Measurements from ENCODE around the gene BABAM2. TPM values are rescaled to one million over a fixed set of nuclear protein-coding genes. Genes with fewer than 3 reads are reported as not detected.

BABAM2 gene
- polyA plus RNA-seq, 1 experiment = 32.6 TPM

GRCh38 chr2:28162564-28162963 lies 272.0 kb downstream of the BABAM2 start:
- H3K27me3 ChIP-seq (ENCODE audit: control insufficient read depth, insufficient read depth, low read length) = no peaks in the 10 kb centered on the region
- H3K36me3 ChIP-seq (ENCODE audit: control insufficient read depth, insufficient read depth, low read length) = no peaks in the 10 kb centered on the region
- DNase-seq (ENCODE audit: low read depth) = no peak
- H3K4me3 ChIP-seq (ENCODE audit: low read depth, low read length) = no peak overlapping the region
- TF ChIP-seq CTCF (IDR thresholded peaks at IDR 0.05; ENCODE audit: insufficient read depth, low read depth, low read length) = no peak
- CTCF ChIA-PET = interaction anchor here (1.2 kb wide), 1 partner anchor 14 kb away, joined by 3 read pairs; no protein-coding TSS in a partner anchor
- POLR2A ChIA-PET = no interaction called here

GRCh38 chr2:28163028-28163427 lies 272.5 kb downstream of the BABAM2 start:
- ChIA-PET CTCF (no interaction called here), POLR2A (no interaction called here)
- Histone ChIP-seq H3K27me3 (ENCODE audit: control insufficient read depth, insufficient read depth, low read length) (no peaks in the 10 kb centered on the region), H3K4me3 (ENCODE audit: low read depth, low read length) (no peak overlapping the region), H3K36me3 (ENCODE audit: control insufficient read depth, insufficient read depth, low read length) (no peaks in the 10 kb centered on the region)
- DNase-seq (ENCODE audit: low read depth) = no peak
- no peak for TF ChIP-seq CTCF (IDR thresholded peaks at IDR 0.05; ENCODE audit: insufficient read depth, low read depth, low read length)

GRCh38 chr2:28163627-28164279 lies 273.2 kb downstream of the BABAM2 start:
- ChIA-PET CTCF (no interaction called here), POLR2A (no interaction called here)
- no peak for TF ChIP-seq CTCF (IDR thresholded peaks at IDR 0.05; ENCODE audit: insufficient read depth, low read depth, low read length)
- Histone ChIP-seq H3K36me3 (ENCODE audit: control insufficient read depth, insufficient read depth, low read length) (no peaks in the 10 kb centered on the region), H3K4me3 (ENCODE audit: low read depth, low read length) (no peak overlapping the region), H3K27me3 (ENCODE audit: control insufficient read depth, insufficient read depth, low read length) (no peaks in the 10 kb centered on the region)
- no peak for DNase-seq (ENCODE audit: low read depth)

- no peak for TF ChIP-seq CTCF (IDR thresholded peaks at IDR 0.05; ENCODE audit: insufficient read depth, low read depth, low read length)
- H3K4me3 ChIP-seq (ENCODE audit: low read depth, low read length) = no peak overlapping the region
- ChIA-PET CTCF (no interaction called here), POLR2A (no interaction called here)
- no peaks in the 10 kb centered on the region for H3K27me3 ChIP-seq (ENCODE audit: control insufficient read depth, insufficient read depth, low read length)
- DNase-seq (ENCODE audit: low read depth) = no peak
- no peaks in the 10 kb centered on the region for H3K36me3 ChIP-seq (ENCODE audit: control insufficient read depth, insufficient read depth, low read length)
Observed at GRCh38 chr2:28164280-28164801, 273.8 kb downstream of the BABAM2 start.

GRCh38 chr2:28165087-28165635 lies 274.6 kb downstream of the BABAM2 start:
- H3K27me3 ChIP-seq (ENCODE audit: control insufficient read depth, insufficient read depth, low read length) = no peaks in the 10 kb centered on the region
- no peak for DNase-seq (ENCODE audit: low read depth)
- TF ChIP-seq CTCF (IDR thresholded peaks at IDR 0.05; ENCODE audit: insufficient read depth, low read depth, low read length) = no peak
- no peak overlapping the region for H3K4me3 ChIP-seq (ENCODE audit: low read depth, low read length)
- ChIA-PET CTCF (no interaction called here), POLR2A (no interaction called here)
- no peaks in the 10 kb centered on the region for H3K36me3 ChIP-seq (ENCODE audit: control insufficient read depth, insufficient read depth, low read length)

Measured in BJ (cell line).